MCF 10A (cell line): ENCODE data around the gene GAS7. TPM values are rescaled to one million over a fixed set of nuclear protein-coding genes. Genes with fewer than 3 reads are reported as not detected.

ENCODE experiments used
- BruUV-seq: library from RNA; stranded (reverse); fragments of 400-500 nt; replicated peaks from 2 replicates; lab custom pipeline; 2021; lab: Mats Ljungman, UMichigan
- CTCF ChIA-PET: fragments of 300-600 bp; sonication (Branson Sonifier 250); formaldehyde crosslinking; extraction: SDS; loops from one replicate; lab custom pipeline; 2021; ENCODE audit warnings: antibody characterized with exemption, inconsistent platforms; lab: Yijun Ruan, JAX
- POLR2A ChIA-PET: fragments of 300-600, 350-650 bp; sonication (Branson Sonifier 250); formaldehyde crosslinking; extraction: SDS; loops from one replicate; lab custom pipeline; 2020; ENCODE audit warnings: antibody characterized with exemption, inconsistent platforms; lab: Yijun Ruan, JAX
- DNase-seq: peaks from one replicate; pipeline ENCODE4 v3.0.0-alpha.2; 2018; ENCODE audit not compliant: unreplicated experiment
- H3K27ac Mint-ChIP-seq: one replicate; pipeline ENCODE4 v1.8.0; 2022; ENCODE audit warnings: mild to moderate bottlenecking, low read depth, mixed read lengths; ENCODE audit not compliant: unreplicated experiment
- H3K27me3 Mint-ChIP-seq: one replicate; pipeline ENCODE4 v1.8.0; 2022; ENCODE audit warnings: mixed read lengths; ENCODE audit not compliant: insufficient read depth, unreplicated experiment
- H3K36me3 Mint-ChIP-seq: one replicate; pipeline ENCODE4 v1.8.0; 2022; ENCODE audit warnings: mild to moderate bottlenecking, moderate library complexity, mixed read lengths; ENCODE audit not compliant: insufficient read depth, unreplicated experiment
- H3K4me1 Mint-ChIP-seq: one replicate; pipeline ENCODE4 v1.8.0; 2022; ENCODE audit warnings: mixed read lengths; ENCODE audit not compliant: insufficient read depth, unreplicated experiment
- H3K4me3 Mint-ChIP-seq: one replicate; pipeline ENCODE4 v1.8.0; 2022; ENCODE audit warnings: mild to moderate bottlenecking, moderate library complexity, mixed read lengths; ENCODE audit not compliant: unreplicated experiment
- H3K9me3 Mint-ChIP-seq: one replicate; pipeline ENCODE4 v1.8.0; 2022; ENCODE audit warnings: mixed read lengths; ENCODE audit not compliant: unreplicated experiment
- CTCF ChIP-seq: fragments of 200-600 bp; IDR thresholded peaks from one replicate; pipeline ENCODE4 v1.8.0; 2022; ENCODE audit warnings: antibody characterized with exemption, mild to moderate bottlenecking; ENCODE audit not compliant: unreplicated experiment
- intact Hi-C: fragments of 100-400 bp; cut with micrococcal nuclease; formaldehyde crosslinking; loops from 2 replicates; pipeline ENCODE4 v1.14.1; 2022
- total RNA-seq: library from RNA; stranded (reverse); gene quantifications from 2 replicates; pipeline ENCODE4 v1.2.3, GENCODE V29; 2022

Gene GAS7
- total RNA-seq, 1 experiment from 2014 or later = not detected

DNA sequence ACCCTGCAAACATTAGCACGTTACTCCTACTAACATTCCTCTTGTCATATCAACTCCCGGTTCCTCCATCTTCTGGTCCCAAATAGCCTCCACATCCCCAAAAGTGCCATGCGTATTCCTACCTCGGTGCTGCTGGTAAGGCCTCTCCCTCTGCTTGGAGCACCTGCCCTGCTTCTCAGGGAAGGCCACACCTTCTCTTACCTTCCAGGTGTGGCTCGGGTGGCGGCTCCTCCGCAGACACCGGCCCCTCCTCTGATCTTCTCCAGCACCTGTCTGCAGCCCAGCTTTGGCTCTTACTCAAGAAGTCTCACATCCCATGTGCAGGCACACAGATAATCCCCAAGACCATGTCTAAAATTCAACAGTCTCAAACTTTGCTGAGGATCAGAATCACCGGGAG, 92.3 kb downstream of the GAS7 start:
- POLR2A ChIA-PET = no interaction called here
- H3K27me3 Mint-ChIP-seq = peaks cover 11% of the 10 kb centered on the region
- no peaks in the 10 kb centered on the region for H3K36me3 Mint-ChIP-seq
- no peak for TF ChIP-seq CTCF
- H3K9me3 Mint-ChIP-seq = peaks cover 17% of the 10 kb centered on the region
- intact Hi-C loops = no loop called here
- H3K27ac Mint-ChIP-seq = no peak overlapping the region
- BruUV-seq = no TSS peak
- no peak overlapping the region for H3K4me3 Mint-ChIP-seq
- no peaks in the 10 kb centered on the region for H3K4me1 Mint-ChIP-seq
- DNase-seq = no peak
- CTCF ChIA-PET = interaction anchor here (0.7 kb wide), 1 partner anchor 494 kb away, joined by 3 read pairs; no protein-coding TSS in a partner anchor

- ChIA-PET CTCF (no interaction called here), POLR2A (no interaction called here)
- no TSS peak for BruUV-seq
- H3K27ac Mint-ChIP-seq = no peak overlapping the region
- H3K27me3 Mint-ChIP-seq = peaks cover 11% of the 10 kb centered on the region
- no peak for TF ChIP-seq CTCF
- no peak overlapping the region for H3K4me3 Mint-ChIP-seq
- no peak for DNase-seq
- peaks cover 18% of the 10 kb centered on the region for H3K9me3 Mint-ChIP-seq
- no peaks in the 10 kb centered on the region for H3K36me3 Mint-ChIP-seq
- intact Hi-C loops = no loop called here
- H3K4me1 Mint-ChIP-seq = no peaks in the 10 kb centered on the region
Observed at GRCh38 chr17:10105513-10106001, 92.8 kb downstream of the GAS7 start.

DNA sequence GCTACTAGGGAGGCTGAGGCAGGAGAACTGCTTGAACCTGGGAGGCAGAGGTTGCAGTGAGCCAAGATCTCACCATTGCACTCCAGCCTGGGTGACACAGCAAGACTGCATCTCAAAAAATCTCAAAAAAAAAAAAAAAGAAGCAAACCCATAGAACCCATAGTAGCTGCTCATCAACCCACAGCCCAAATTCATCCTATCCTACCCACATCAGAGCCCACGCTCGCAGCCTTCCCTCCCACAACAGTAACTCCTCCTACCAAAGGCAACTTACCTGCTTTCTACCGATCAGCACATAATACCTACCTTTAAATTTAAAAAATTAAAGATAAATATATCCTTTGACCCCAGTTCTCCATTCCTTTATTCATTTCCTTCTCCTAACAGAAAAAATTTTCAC, 94.7 kb downstream of the GAS7 start:
- no peak for DNase-seq
- POLR2A ChIA-PET = interaction anchor here (0.7 kb wide), 1 partner anchor 31 kb away, joined by 3 read pairs; no protein-coding TSS in a partner anchor
- BruUV-seq = no TSS peak
- Mint-ChIP-seq H3K27me3 (peaks cover 11% of the 10 kb centered on the region), H3K4me3 (no peak overlapping the region), H3K9me3 (peaks cover 29% of the 10 kb centered on the region), H3K36me3 (no peaks in the 10 kb centered on the region), H3K4me1 (no peaks in the 10 kb centered on the region), H3K27ac (no peak overlapping the region)
- no peak for TF ChIP-seq CTCF
- intact Hi-C loops = no loop called here
- CTCF ChIA-PET = no interaction called here

DNA sequence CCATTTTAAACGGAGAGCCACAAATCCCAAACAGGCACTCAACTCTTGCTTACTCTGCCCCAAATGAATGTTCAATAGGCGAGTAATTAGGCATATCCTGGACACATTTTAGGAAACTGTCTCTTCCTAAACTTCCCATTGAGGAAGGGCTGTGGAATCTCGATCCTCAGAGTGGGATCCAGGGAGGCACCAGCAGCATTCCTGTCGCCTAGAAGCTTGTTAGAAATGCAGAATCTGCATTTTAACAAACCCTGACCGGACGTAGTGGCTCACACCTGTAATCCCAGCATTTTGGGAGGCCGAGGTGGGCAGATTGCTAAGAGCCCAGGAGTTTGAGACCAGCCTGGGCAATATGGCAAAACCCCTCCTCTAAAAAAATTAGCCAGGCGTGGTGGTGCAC, 95.6 kb downstream of the GAS7 start:
- H3K4me1 Mint-ChIP-seq = no peaks in the 10 kb centered on the region
- ChIA-PET POLR2A (no interaction called here), CTCF (no interaction called here)
- no TSS peak for BruUV-seq
- intact Hi-C loops = no loop called here
- no peak for TF ChIP-seq CTCF
- no peaks in the 10 kb centered on the region for H3K36me3 Mint-ChIP-seq
- peaks cover 29% of the 10 kb centered on the region for H3K9me3 Mint-ChIP-seq
- peaks cover 11% of the 10 kb centered on the region for H3K27me3 Mint-ChIP-seq
- H3K27ac Mint-ChIP-seq = no peak overlapping the region
- no peak for DNase-seq
- H3K4me3 Mint-ChIP-seq = no peak overlapping the region
